GM19324 (cell line): ENCODE results near the gene CNTN1.
"Not testable (repeated sequence)": the region's sequence is repeated elsewhere in the genome, so short reads cannot be mapped to it uniquely, and the experiment has no call there.

ENCODE experiments used
- ATAC-seq: cut with Tn5 transposase; IDR thresholded peaks from one replicate; pipeline ENCODE4 v1.9.1; 2021; ENCODE audit warnings: mild to moderate bottlenecking, moderate library complexity; ENCODE audit not compliant: unreplicated experiment, low FRiP score

CNTN1 gene

GRCh38 chr12:40697566-40698259, 5.5 kb downstream of the CNTN1 start:
- ATAC-seq = no peak

DNA sequence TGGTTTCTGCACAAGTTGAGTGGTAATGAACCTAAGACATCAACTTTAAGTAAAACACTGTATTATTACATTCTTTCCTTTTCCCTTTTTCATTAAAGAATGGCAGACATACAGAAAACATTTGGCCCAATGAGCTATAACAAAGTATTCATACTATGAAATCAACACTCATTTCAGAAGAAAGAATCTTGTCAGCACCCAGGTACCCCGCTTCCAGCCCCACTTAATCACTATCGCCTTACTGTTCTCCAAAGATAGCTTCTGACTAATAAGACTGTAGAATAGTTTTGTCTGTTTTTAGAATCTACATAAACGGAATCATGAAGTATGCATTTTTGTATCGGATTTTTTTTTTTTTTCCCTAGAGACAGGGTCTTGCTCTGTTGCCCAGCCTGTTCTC, 9.5 kb downstream of the CNTN1 start:
- ATAC-seq = no peak

- no peak for ATAC-seq
Observed at GRCh38 chr12:40711121-40711520, 18.9 kb downstream of the CNTN1 start.

GRCh38 chr12:40714636-40715035, 22.4 kb downstream of the CNTN1 start:
- ATAC-seq = no peak

DNA sequence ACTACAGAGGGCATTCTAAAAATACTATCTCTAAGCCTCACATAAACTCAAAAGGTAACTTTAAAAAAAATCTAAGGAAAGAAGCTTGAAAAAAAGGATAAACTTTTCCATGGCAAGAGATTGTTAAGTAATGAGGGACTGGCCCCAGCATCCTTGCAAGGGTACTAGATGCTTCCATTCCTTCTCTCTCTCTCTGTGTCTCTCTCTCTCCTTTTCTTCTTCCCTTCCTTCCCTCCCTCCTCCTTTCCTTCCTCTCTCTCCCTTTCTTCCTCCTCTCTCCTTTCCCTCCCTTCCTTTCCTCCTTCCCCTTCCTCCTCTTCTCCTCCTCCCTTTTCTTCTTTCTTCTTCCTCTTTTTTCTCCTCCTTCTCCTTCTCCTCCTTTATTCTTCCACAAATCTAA, 23.8 kb downstream of the CNTN1 start:
- ATAC-seq = no peak

GRCh38 chr12:40717576-40717975, 25.3 kb downstream of the CNTN1 start:
- no peak for ATAC-seq

DNA sequence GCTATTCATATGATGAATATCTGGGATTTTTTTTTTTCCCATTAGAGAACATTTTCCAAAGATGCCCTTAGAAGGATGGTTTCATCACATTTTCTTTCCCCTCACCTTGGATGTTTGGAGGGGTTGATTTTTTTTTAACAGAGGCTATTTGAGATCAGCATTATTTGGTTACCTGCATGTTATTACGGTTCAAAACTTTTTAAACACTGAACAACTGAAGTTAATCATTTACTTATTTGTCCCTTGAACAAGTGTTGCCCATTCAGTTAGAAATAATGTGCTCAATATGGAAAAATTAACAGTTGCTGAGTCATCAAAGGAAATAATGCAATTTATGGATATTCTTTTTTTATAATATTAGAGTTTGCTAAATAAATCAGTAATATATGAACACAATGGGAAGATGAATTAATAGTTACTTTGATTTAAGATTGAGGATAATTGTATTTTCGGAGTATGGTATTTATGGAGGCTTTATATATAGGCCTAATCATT, 26.7 kb downstream of the CNTN1 start:
- no peak for ATAC-seq

DNA sequence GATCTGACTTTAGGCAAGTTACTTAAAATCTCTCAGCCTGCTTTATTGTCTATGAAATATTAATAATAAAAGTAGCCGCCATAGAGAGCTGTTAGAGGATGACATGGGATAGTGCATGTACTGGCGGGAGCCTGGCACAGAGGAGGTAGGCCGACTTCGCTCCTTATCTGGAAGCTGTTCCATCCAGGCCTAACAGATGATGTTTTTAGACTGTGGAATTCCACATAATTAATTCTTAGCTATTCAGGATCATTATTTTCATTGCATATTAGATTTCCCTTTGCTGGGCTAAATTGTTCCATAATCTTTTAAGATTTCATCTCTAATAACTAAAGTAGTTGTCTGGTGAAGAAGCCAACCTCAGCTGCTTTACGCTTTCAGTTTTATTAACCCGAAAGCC, 30.8 kb downstream of the CNTN1 start:
- no peak for ATAC-seq

DNA sequence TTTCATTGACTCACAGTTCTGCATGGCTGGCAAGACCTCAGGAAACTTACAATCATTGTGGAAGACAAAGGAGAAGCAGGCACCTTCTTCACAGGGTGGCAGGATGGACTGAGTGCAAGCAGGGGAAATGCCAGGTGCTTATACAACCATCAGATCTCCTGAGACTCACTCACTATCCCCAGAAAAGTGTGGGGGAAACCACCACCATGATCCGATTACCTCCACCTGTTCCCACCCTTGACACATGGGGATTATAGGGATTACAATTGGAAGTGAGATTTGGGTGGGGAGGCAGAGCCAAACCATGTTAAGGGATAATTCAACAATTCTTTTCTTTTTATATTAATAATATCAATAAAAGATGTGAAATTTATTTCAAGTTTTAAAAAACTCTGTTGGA, 34.1 kb downstream of the CNTN1 start:
- no peak for ATAC-seq

GRCh38 chr12:40727774-40728483, 35.7 kb downstream of the CNTN1 start:
- ATAC-seq = no peak

DNA sequence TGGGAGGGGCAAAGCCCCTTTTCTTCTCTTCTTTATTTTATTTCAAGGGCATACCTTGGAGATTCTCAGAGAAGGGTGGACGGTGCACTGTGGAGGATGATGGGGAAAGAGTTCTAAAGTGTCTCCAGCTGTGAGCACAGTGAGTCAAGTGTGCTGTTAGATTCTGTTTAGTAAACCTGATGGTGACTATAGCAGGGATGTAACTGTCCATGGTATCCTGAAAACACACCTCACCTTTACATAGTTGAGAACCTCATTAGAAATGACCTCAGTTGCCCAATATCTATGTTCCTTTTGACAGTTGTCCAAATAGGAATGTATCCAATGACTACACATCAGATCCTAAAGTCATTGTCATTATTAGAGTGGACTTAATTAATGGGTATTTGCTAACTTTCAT, 38.0 kb downstream of the CNTN1 start:
- no peak for ATAC-seq

DNA sequence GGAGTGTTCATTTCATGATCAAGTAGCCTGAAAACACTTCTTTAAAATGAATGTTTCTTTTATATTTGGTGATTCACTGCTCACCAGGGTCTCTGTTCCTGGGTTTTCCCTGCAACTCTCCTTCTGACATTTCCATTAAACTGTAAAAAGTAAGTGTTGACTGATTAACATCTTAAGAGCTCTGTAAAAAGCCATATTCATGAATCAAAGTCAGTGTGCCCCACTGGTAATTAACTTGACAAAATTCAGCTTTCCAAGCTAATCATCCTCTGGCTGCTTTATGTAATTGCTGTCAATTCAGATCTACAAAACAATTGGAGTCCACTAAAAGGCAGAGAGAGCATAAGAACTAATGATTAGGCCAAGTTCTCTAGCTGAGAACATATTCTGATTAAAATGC, 41.6 kb downstream of the CNTN1 start:
- no peak for ATAC-seq

DNA sequence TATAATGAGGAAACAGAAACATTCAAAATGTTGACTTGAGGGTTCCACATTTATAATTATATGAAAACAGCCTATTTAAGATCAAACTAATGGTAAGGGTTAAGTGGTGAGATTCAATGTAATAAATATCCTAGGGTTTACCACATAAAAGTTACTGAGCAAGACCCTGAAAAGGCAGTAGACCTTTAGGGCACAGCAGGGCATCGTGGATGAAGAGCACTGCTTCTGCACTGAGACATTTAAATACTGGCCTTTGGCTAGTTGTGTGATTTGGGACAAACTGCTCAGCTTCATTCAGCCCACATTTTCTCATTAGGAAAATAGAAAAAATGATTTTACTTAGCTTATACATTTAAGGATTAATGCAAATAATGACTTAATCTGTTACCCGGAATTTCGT, 42.0 kb downstream of the CNTN1 start:
- no peak for ATAC-seq

- ATAC-seq = no peak
Observed at GRCh38 chr12:40735551-40736230, 43.5 kb downstream of the CNTN1 start.

DNA sequence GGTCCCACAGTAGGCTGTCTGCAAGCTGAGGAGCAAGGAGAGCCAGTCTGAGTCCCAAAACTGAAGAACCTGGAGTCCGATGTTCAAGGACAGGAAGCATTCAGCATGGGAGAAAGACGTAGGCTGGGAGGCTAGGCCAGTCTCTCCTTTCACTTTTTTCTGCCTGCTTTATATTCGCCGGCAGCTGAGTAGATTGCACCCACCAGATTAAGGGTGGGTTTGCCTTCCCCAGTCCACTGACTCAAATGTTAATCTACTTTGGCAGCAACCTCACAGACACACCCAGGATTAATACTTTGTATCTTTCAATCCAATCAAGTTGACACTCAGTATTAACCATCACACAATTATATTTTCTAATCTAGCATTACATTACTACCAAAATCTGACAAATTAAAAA, 45.2 kb downstream of the CNTN1 start:
- not testable (repeated sequence) for ATAC-seq

GRCh38 chr12:40738856-40739255, 46.6 kb downstream of the CNTN1 start:
- ATAC-seq = no peak

DNA sequence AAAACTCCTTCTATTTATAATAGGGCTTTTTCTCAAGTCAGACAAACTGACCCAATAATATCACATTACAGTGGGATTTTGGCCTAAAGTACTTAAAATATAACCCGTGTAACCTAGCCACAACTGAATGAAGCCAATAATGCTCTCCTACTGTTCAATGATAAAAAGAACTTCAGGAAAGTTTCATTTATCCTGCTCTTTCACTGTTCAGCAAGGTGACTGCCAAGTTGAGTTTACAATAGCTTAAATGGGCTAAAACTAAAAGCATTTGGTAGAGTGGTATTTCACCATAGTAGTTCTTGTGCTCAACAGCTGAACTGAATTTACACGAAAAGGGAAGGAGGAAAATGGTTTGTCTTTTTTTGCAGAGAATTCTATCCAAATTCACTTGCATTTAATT, 49.8 kb downstream of the CNTN1 start:
- no peak for ATAC-seq

DNA sequence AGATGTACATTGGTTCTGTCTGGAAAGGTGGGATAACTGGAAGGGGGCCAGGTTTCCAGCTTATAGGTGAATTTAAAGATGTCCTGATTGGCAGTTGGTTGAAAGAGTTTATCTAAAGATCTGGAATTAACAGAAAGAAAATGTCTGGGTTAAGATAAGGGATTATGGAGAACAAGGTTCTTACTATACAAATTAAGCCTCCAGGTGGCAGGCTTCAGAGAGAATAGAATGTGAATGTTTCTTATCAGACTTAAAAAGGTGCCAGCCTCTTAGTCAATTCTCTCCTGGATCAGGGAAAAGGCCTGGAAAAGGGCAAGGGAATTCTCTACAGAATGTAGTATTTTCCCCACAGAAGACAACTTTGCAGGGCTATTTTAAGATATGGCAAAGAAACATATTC, 53.1 kb downstream of the CNTN1 start:
- no peak for ATAC-seq

DNA sequence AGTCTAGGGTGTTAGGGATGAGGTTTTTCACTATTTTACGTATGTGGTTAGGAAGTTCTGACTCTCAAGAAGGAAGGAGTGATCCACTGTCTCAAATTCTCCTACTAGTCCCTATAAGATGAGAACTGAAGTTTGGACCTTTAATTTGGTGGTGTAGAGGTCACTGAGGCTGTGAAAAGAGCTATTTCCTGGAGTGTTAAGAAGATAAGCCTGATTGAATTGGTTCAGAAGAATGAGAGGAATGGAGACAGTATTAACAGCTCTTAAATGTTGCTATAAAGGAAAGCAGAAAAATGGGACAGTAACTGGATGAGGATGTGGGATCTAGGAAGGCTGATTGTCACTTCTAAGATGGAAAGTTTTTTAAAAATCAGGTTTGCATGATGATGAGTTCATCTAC, 57.6 kb downstream of the CNTN1 start:
- no peak for ATAC-seq

- ATAC-seq = no peak
Observed at GRCh38 chr12:40752011-40752410, 59.8 kb downstream of the CNTN1 start.

DNA sequence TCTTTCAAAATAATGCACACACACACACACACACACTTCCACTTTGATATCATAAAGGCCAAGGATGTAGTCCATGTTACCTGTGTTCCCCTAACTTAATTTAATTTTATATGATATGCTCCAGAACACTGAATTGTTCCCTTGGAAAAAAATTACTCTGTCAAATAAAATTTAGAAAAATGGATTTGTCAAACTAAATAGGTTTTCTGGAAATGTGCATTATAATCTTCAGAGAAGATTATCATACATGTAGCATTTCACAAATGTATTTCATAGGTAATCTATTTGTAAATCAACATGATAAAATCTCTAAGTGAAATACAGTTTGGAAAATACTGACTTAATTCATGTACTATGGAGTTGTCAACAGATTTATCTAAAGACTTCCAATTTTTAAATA, 68.6 kb downstream of the CNTN1 start:
- ATAC-seq = no peak

DNA sequence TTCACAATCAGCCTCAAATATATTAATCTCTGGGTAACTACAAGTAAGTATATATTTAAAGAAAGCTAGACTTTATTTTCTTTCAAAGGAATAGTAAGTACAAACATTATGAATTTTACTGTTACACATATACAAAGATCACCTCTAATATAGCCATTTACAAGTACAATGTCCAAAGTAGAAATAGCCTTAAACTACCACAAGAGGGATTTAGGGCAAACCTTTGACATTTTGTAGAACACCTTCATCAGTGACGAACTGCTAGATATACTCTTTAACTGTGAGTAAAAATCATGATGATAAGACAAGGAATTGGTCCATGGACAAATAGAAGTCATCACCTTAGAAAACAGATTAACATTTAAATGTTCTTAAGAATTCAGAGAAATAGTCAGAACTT, 69.8 kb downstream of the CNTN1 start:
- ATAC-seq = no peak
